Measurements from ENCODE around the gene TYW1B.
"Not testable (repeated sequence)": the region's sequence is repeated elsewhere in the genome, so short reads cannot be mapped to it uniquely, and the experiment has no call there.

TYW1B gene

GRCh38 chr7:72810437-72810836 is 17.6 kb downstream of the TYW1B start:
- not testable (repeated sequence) for DNase-seq (ENCODE audit: low read depth)

GRCh38 chr7:72808511-72808910 is 19.5 kb downstream of the TYW1B start:
- DNase-seq (ENCODE audit: low read depth), result not testable (repeated sequence)

GRCh38 chr7:72806851-72807250 is 21.1 kb downstream of the TYW1B start:
- DNase-seq (ENCODE audit: low read depth), result not testable (repeated sequence)

- DNase-seq (ENCODE audit: low read depth), result no peak
Measured at GRCh38 chr7:72805526-72806494, 22.2 kb downstream of the TYW1B start.

- not testable (repeated sequence) for DNase-seq (ENCODE audit: low read depth)
Measured at GRCh38 chr7:72803778-72804177, 24.2 kb downstream of the TYW1B start.

GRCh38 chr7:72801564-72801963 is 26.4 kb downstream of the TYW1B start:
- DNase-seq (ENCODE audit: low read depth), result not testable (repeated sequence)

- DNase-seq (ENCODE audit: low read depth), result not testable (repeated sequence)
Measured at GRCh38 chr7:72795401-72795800, 32.6 kb downstream of the TYW1B start.

- no peak for DNase-seq (ENCODE audit: low read depth)
Measured at GRCh38 chr7:72793791-72794190, 34.2 kb downstream of the TYW1B start.

- DNase-seq (ENCODE audit: low read depth), result not testable (repeated sequence)
Measured at GRCh38 chr7:72790698-72791060, 37.3 kb downstream of the TYW1B start.

GRCh38 chr7:72790048-72790697 is 37.8 kb downstream of the TYW1B start:
- not testable (repeated sequence) for DNase-seq (ENCODE audit: low read depth)

GRCh38 chr7:72785166-72785955 is 42.6 kb downstream of the TYW1B start:
- no peak for DNase-seq (ENCODE audit: low read depth)

- peak; percentile 56 for DNase-seq (ENCODE audit: low read depth)
Measured at GRCh38 chr7:72783601-72784370, 44.2 kb downstream of the TYW1B start.

- DNase-seq (ENCODE audit: low read depth), result no peak
Measured at GRCh38 chr7:72781631-72782030, 46.4 kb downstream of the TYW1B start.

- no peak for DNase-seq (ENCODE audit: low read depth)
Measured at GRCh38 chr7:72781161-72781560, 46.8 kb downstream of the TYW1B start.

- not testable (repeated sequence) for DNase-seq (ENCODE audit: low read depth)
Measured at GRCh38 chr7:72780289-72780894, 47.6 kb downstream of the TYW1B start.

GRCh38 chr7:72777167-72777566 is 50.8 kb downstream of the TYW1B start:
- not testable (repeated sequence) for DNase-seq (ENCODE audit: low read depth)

- DNase-seq (ENCODE audit: low read depth), result not testable (repeated sequence)
Measured at GRCh38 chr7:72772627-72773026, 55.4 kb downstream of the TYW1B start.

GRCh38 chr7:72766994-72767393 is 61.0 kb downstream of the TYW1B start:
- not testable (repeated sequence) for DNase-seq (ENCODE audit: low read depth)

GRCh38 chr7:72760602-72761001 is 67.4 kb downstream of the TYW1B start:
- DNase-seq (ENCODE audit: low read depth), result no peak

- no peak for DNase-seq (ENCODE audit: low read depth)
Measured at GRCh38 chr7:72754312-72754711, 73.7 kb downstream of the TYW1B start.

- no peak for DNase-seq (ENCODE audit: low read depth)
Measured at GRCh38 chr7:72753781-72754180, 74.2 kb downstream of the TYW1B start.

Measured in stromal cell of bone marrow (primary cell).